Type B pancreatic cell (in vitro differentiated cells): ENCODE results near the gene PRKRIP1. TPM values are rescaled to one million over a fixed set of nuclear protein-coding genes. Genes with fewer than 3 reads are reported as not detected.

Source experiments
- DNase-seq: peaks from one replicate; pipeline ENCODE4 v3.0.0; 2021; ENCODE audit warnings: mixed read lengths; ENCODE audit not compliant: unreplicated experiment; ENCODE audit errors: extremely low spot score
- H3K27ac Mint-ChIP-seq: 2 replicates; pipeline ENCODE4 v1.8.0; 2021; ENCODE audit warnings: mild to moderate bottlenecking, mixed read lengths
- H3K27me3 Mint-ChIP-seq: 2 replicates; pipeline ENCODE4 v1.8.0; 2021; ENCODE audit warnings: mixed read lengths
- H3K36me3 Mint-ChIP-seq: 2 replicates; pipeline ENCODE4 v1.8.0; 2021; ENCODE audit warnings: mixed read lengths
- H3K4me1 Mint-ChIP-seq: one replicate; pipeline ENCODE4 v1.8.0; 2021; ENCODE audit warnings: mixed read lengths; ENCODE audit not compliant: unreplicated experiment
- H3K4me3 Mint-ChIP-seq: 2 replicates; pipeline ENCODE4 v1.8.0; 2021; ENCODE audit warnings: mild to moderate bottlenecking, mixed read lengths
- H3K9me3 Mint-ChIP-seq: 2 replicates; pipeline ENCODE4 v1.8.0; 2021; ENCODE audit warnings: mixed read lengths
- total RNA-seq: library from RNA; stranded (reverse); gene quantifications from 2 replicates; pipeline ENCODE4 v1.2.1, GENCODE V29; 2021; ENCODE audit warnings: low replicate concordance
- TF ChIP-seq, protein P1 (sequence below): fragments of 200-600 bp; sonication (generic); conservative IDR thresholded peaks from 2 replicates; pipeline ENCODE4 v1.5.0; 2021; ENCODE audit warnings: antibody characterized with exemption, mild to moderate bottlenecking

PRKRIP1 gene
- total RNA-seq, 1 donor from 2014 or later = 34.0 TPM

- Mint-ChIP-seq H3K36me3 (peaks cover 4% of the 10 kb centered on the region), H3K4me1 (peaks cover 9% of the 10 kb centered on the region), H3K4me3 (no peak overlapping the region), H3K9me3 (no peaks in the 10 kb centered on the region), H3K27ac (peak overlapping the region; percentile 13), H3K27me3 (no peaks in the 10 kb centered on the region)
- DNase-seq = no peak
- TF ChIP-seq, protein P1, sequence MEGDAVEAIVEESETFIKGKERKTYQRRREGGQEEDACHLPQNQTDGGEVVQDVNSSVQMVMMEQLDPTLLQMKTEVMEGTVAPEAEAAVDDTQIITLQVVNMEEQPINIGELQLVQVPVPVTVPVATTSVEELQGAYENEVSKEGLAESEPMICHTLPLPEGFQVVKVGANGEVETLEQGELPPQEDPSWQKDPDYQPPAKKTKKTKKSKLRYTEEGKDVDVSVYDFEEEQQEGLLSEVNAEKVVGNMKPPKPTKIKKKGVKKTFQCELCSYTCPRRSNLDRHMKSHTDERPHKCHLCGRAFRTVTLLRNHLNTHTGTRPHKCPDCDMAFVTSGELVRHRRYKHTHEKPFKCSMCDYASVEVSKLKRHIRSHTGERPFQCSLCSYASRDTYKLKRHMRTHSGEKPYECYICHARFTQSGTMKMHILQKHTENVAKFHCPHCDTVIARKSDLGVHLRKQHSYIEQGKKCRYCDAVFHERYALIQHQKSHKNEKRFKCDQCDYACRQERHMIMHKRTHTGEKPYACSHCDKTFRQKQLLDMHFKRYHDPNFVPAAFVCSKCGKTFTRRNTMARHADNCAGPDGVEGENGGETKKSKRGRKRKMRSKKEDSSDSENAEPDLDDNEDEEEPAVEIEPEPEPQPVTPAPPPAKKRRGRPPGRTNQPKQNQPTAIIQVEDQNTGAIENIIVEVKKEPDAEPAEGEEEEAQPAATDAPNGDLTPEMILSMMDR = no peak
Measured at GRCh38 chr7:102392330-102392729, 3.8 kb upstream of the PRKRIP1 start.

- peak overlapping the region; percentile 99 for H3K27ac Mint-ChIP-seq
- peaks cover 4% of the 10 kb centered on the region for H3K36me3 Mint-ChIP-seq
- TF ChIP-seq, protein P1 = no peak
- peaks cover 10% of the 10 kb centered on the region for H3K4me1 Mint-ChIP-seq
- no peaks in the 10 kb centered on the region for H3K9me3 Mint-ChIP-seq
- H3K27me3 Mint-ChIP-seq = no peaks in the 10 kb centered on the region
- peak overlapping the region; percentile 77 for H3K4me3 Mint-ChIP-seq
- DNase-seq = no peak
Measured at GRCh38 chr7:102393467-102393866, 2.7 kb upstream of the PRKRIP1 start.

GRCh38 chr7:102395592-102395872 lies 631 bp upstream of the PRKRIP1 start:
- no peaks in the 10 kb centered on the region for H3K27me3 Mint-ChIP-seq
- DNase-seq = no peak
- H3K4me1 Mint-ChIP-seq = peaks cover 10% of the 10 kb centered on the region
- peak overlapping the region; percentile 96 for H3K4me3 Mint-ChIP-seq
- H3K9me3 Mint-ChIP-seq = no peaks in the 10 kb centered on the region
- peaks cover 12% of the 10 kb centered on the region for H3K36me3 Mint-ChIP-seq
- H3K27ac Mint-ChIP-seq = peak overlapping the region; percentile 99
- TF ChIP-seq, protein P1 = no peak

GRCh38 chr7:102396710-102397019 lies 502 bp downstream of the PRKRIP1 start:
- DNase-seq = no peak
- Mint-ChIP-seq H3K27me3 (no peaks in the 10 kb centered on the region), H3K4me3 (peak overlapping the region; percentile 96), H3K9me3 (no peaks in the 10 kb centered on the region), H3K27ac (peak overlapping the region; percentile 99), H3K4me1 (peaks cover 10% of the 10 kb centered on the region), H3K36me3 (peaks cover 18% of the 10 kb centered on the region)
- TF ChIP-seq, protein P1 = no peak

DNA sequence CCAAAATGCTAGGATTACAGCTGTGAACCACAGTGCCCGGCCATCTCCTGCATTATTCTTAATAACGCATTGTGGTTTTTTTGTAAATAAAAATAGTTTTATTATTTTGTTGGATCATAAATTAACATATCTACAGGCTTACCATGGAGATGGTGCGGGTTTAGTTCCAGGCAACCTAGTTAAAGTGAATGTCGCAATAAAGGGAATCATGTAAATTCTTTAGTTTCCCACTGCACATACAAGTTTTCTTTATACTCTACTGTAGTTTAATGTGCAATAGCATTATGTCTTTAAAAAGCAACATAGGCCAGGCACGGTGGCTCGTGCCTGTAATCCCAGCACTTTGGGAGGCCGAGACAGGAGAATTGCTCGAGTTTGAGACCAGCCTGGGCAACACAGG lies 2.4 kb downstream of the PRKRIP1 start:
- peaks cover 10% of the 10 kb centered on the region for H3K4me1 Mint-ChIP-seq
- H3K27ac Mint-ChIP-seq = no peak overlapping the region
- H3K36me3 Mint-ChIP-seq = peaks cover 21% of the 10 kb centered on the region
- no peak for DNase-seq
- no peaks in the 10 kb centered on the region for H3K27me3 Mint-ChIP-seq
- TF ChIP-seq, protein P1 = no peak
- no peak overlapping the region for H3K4me3 Mint-ChIP-seq
- no peaks in the 10 kb centered on the region for H3K9me3 Mint-ChIP-seq

DNA sequence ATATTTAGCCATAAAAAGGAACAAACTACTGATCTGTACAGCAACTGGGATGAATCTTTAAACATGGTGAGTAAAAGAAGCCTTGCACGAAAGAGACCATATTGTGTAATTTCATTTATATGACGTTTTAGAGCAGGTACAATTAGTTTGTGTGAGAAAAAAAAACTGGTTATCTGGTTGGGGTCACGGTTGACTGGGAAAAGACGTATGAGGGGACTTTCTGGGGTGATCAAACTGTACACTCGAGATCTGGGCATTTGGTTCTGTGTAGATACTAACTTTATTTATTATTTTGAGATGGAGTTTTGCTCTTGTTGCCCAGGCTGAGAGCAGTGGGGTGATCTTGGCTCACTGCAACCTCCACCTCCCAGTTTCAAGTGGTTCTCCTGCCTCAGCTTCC lies 4.2 kb downstream of the PRKRIP1 start:
- no peak overlapping the region for H3K27ac Mint-ChIP-seq
- H3K4me1 Mint-ChIP-seq = peaks cover 10% of the 10 kb centered on the region
- no peaks in the 10 kb centered on the region for H3K27me3 Mint-ChIP-seq

More for the DNA sequence above, 4.2 kb downstream of the PRKRIP1 start:
- Mint-ChIP-seq H3K36me3 (peaks cover 21% of the 10 kb centered on the region), H3K4me3 (no peak overlapping the region), H3K9me3 (no peaks in the 10 kb centered on the region)
- TF ChIP-seq, protein P1 = no peak
- no peak for DNase-seq
